K562 (cell line): ENCODE data around the gene TSC1. TPM values are rescaled to one million over a fixed set of nuclear protein-coding genes. Genes with fewer than 3 reads are reported as not detected.
"Not testable (repeated sequence)": the region's sequence is repeated elsewhere in the genome, so short reads cannot be mapped to it uniquely, and the experiment has no call there.

Experiments
- BCOR ChIP-seq: fragments of 450-650 bp; IDR thresholded peaks from 2 replicates; pipeline ENCODE4 v1.6.1; 2016
- EP400 ChIP-seq: fragments of 450-650 bp; IDR thresholded peaks from 2 replicates; pipeline ENCODE4 v1.6.1; 2017; ENCODE audit warnings: antibody characterized with exemption, mild to moderate bottlenecking, moderate library complexity
- FOXK2 ChIP-seq, 2 experiments: fragments of 450-650 bp; IDR thresholded peaks in 1 of 2; conservative IDR thresholded peaks in 1 of 2; 2 replicates each; pipeline ENCODE4 v1.6.1; 2016; ENCODE audit warnings: low read depth in 2 of 2, mild to moderate bottlenecking in 1 of 2
- HDAC2 ChIP-seq: fragments of 450-650 bp; IDR thresholded peaks from 2 replicates; pipeline ENCODE4 v1.6.1; 2016; ENCODE audit warnings: mild to moderate bottlenecking
- JUND ChIP-seq, 2 experiments: IDR thresholded peaks; 2 replicates in 1 of 2; 3 replicates in 1 of 2; pipeline ENCODE4 v1.6.1; 2011; ENCODE audit warnings: borderline replicate concordance in 2 of 2, low read depth in 2 of 2, low read length in 2 of 2, improper control_type of control experiment in 1 of 2, missing biosample characterization in 1 of 2, missing genetic modification characterization in 1 of 2, missing genetic modification reagents in 1 of 2
- KDM1A ChIP-seq, 2 experiments: fragments of 450-650 bp; IDR thresholded peaks; 2 replicates each; pipeline ENCODE4 v1.6.1; 2016; ENCODE audit warnings: mild to moderate bottlenecking in 2 of 2
- NFRKB ChIP-seq: fragments of 450-650 bp; IDR thresholded peaks from 2 replicates; pipeline ENCODE4 v1.6.1; 2016; ENCODE audit warnings: low read depth
- PHF20 ChIP-seq: fragments of 450-650 bp; IDR thresholded peaks from 2 replicates; pipeline ENCODE4 v1.6.1; 2018; ENCODE audit not compliant: partially characterized antibody
- RBM25 ChIP-seq: fragments of 200-400 bp; formaldehyde crosslinking; IDR thresholded peaks from 2 replicates; pipeline ENCODE4 v1.6.1; 2018; ENCODE audit warnings: low read length, low read depth, moderate library complexity; ENCODE audit not compliant: severe bottlenecking
- TRIM24 ChIP-seq, 2 experiments: fragments of 450-650 bp; IDR thresholded peaks; 2 replicates each; pipeline ENCODE4 v1.6.1; 2016
- ZNF318 ChIP-seq, 2 experiments: fragments of 450-650 bp; IDR thresholded peaks; 2 replicates each; pipeline ENCODE4 v1.6.1; 2016; ENCODE audit warnings: mild to moderate bottlenecking in 2 of 2, borderline replicate concordance in 1 of 2, low read depth in 1 of 2, moderate library complexity in 1 of 2
- polyA plus RNA-seq, 8 experiments: library from polyadenylated mRNA; depleted of rRNA in 4 of 8; stranded (reverse) in 5 of 8; unstranded in 3 of 8; fragments of >200 nt; fragmentation: Nextera tagmentation in 2 of 8; fragmentation: Illumina TruSeq in 1 of 8; extraction: Ambion mirVana in 2 of 8; extraction: Trizol in 1 of 8; gene quantifications; 2 replicates each; pipeline versions ENCODE4 v1.2.1 to v1.2.3, GENCODE V29; 2011 to 2014; ENCODE audit warnings: inconsistent platforms in 1 of 8, missing spikeins in 1 of 8
- total RNA-seq, 7 experiments: library from RNA; depleted of rRNA in 6 of 7; stranded (reverse); fragments of >200 nt in 6 of 7; fragmentation: Illumina TruSeq in 2 of 7; extraction: Trizol in 2 of 7; gene quantifications; 2 replicates each; pipeline versions ENCODE4 v1.2.1 to v1.2.3, GENCODE V29; 2011 to 2021; ENCODE audit warnings: low replicate concordance in 1 of 7

Gene TSC1
- total and polyA plus RNA-seq, 9 of the 15 experiments (the other 6 are each of a cell fraction or from before 2014, with no cell fraction given): 6.9 to 37.6 (median 18.6) TPM

- TF ChIP-seq ZNF318 (IDR thresholded peaks at IDR 0.05; ENCODE audit: borderline replicate concordance in 1 of 2, low read depth in 1 of 2): peak in 1 of 2 experiments; percentile 97; a peak in 2 of 4 replicates
- peak; percentile 98 for TF ChIP-seq NFRKB
- peak; percentile 62 for TF ChIP-seq PHF20
- peak; percentile 3 for TF ChIP-seq RBM25
- not testable (repeated sequence) for TF ChIP-seq JUND (IDR thresholded peaks at IDR 0.05; ENCODE audit: borderline replicate concordance, low read depth, low read length)
- TF ChIP-seq JUND (tag; IDR thresholded peaks at IDR 0.05; ENCODE audit: borderline replicate concordance, low read depth, low read length): peak; percentile 15; the same call in 1 of the 3 replicates
- peak in 1 of 2 experiments; percentile 38; a peak in 1 of 4 replicates for TF ChIP-seq FOXK2 (conservative IDR thresholded peaks at IDR 0.05 in 1 of 2, IDR thresholded peaks at IDR 0.05 in 1 of 2; ENCODE audit: low read depth in 2 of 2)
- TF ChIP-seq EP400: peak; percentile 42; the same call in 1 of the 2 replicates
- TF ChIP-seq TRIM24 (IDR thresholded peaks at IDR 0.05): peak; percentile 40 to 52; a peak in 2 of 4 replicates
- TF ChIP-seq HDAC2: peak; percentile 83; the same call in 1 of the 2 replicates
- TF ChIP-seq KDM1A (IDR thresholded peaks at IDR 0.05): peak; percentile 72 to 85
- peak; percentile 71; the same call in 1 of the 2 replicates for TF ChIP-seq BCOR
Observed at GRCh38 chr9:132989998-132990557, 45.7 kb upstream of the TSC1 start (continued).
